Astrocyte (in vitro differentiated cells and primary cell): Measurements from ENCODE around the gene PLCB4. TPM values are rescaled to one million over a fixed set of nuclear protein-coding genes. Genes with fewer than 3 reads are reported as not detected.
A peak's percentile ranks its signal among the peaks of the same experiment; 100 is the strongest.

Experiments
- DNase-seq: peaks from one replicate; pipeline ENCODE4 v3.0.0-alpha.2; 2010; ENCODE audit warnings: low read depth
- FAIRE-seq: peaks from 2 replicates; lab custom pipeline; 2011; peaks lifted over from hg19 to GRCh38; lab: Jason Lieb, UNC
- H2AFZ ChIP-seq: 2 replicates; pipeline ENCODE4 v1.6.0; 2012; ENCODE audit warnings: low read depth, low read length, inconsistent platforms
- H3K27ac ChIP-seq: 2 replicates; pipeline ENCODE4 v1.5.1; 2011; ENCODE audit warnings: low read depth, low read length, inconsistent platforms
- H3K27me3 ChIP-seq: 2 replicates; pipeline ENCODE4 v1.6.0; 2011; ENCODE audit warnings: low read length, inconsistent platforms; ENCODE audit not compliant: insufficient read depth
- H3K36me3 ChIP-seq: 2 replicates; pipeline ENCODE4 v1.5.1; 2011; ENCODE audit warnings: low read length, inconsistent platforms; ENCODE audit not compliant: insufficient read depth
- H3K4me1 ChIP-seq: 2 replicates; pipeline ENCODE4 v1.5.1; 2011; ENCODE audit warnings: low read length, inconsistent platforms; ENCODE audit not compliant: insufficient read depth
- H3K4me2 ChIP-seq: 2 replicates; pipeline ENCODE4 v1.6.0; 2012; ENCODE audit warnings: low read length, inconsistent platforms
- H3K4me3 ChIP-seq: 2 replicates; pipeline ENCODE4 v1.5.1; 2011; ENCODE audit warnings: low read depth, mild to moderate bottlenecking, low read length, inconsistent platforms; ENCODE audit not compliant: insufficient read depth
- H3K79me2 ChIP-seq: 2 replicates; pipeline ENCODE4 v1.6.0; 2012; ENCODE audit warnings: mild to moderate bottlenecking, low read length, inconsistent platforms; ENCODE audit not compliant: insufficient read depth
- H3K9ac ChIP-seq: 2 replicates; pipeline ENCODE4 v1.6.0; 2012; ENCODE audit warnings: mild to moderate bottlenecking, low read length, inconsistent platforms
- H3K9me3 ChIP-seq: 2 replicates; pipeline ENCODE4 v1.5.1; 2012; ENCODE audit warnings: low read depth, mild to moderate bottlenecking, low read length, inconsistent platforms; ENCODE audit not compliant: insufficient read depth
- H4K20me1 ChIP-seq: 2 replicates; pipeline ENCODE4 v1.6.0; 2012; ENCODE audit warnings: low read length, inconsistent platforms; ENCODE audit not compliant: insufficient read depth
- H3K27ac Mint-ChIP-seq: one replicate; pipeline ENCODE4 v1.8.0; 2021; ENCODE audit warnings: mild to moderate bottlenecking, mixed read lengths; ENCODE audit not compliant: unreplicated experiment
- H3K27me3 Mint-ChIP-seq: one replicate; pipeline ENCODE4 v1.8.0; 2021; ENCODE audit warnings: low read depth, mixed read lengths; ENCODE audit not compliant: unreplicated experiment
- H3K36me3 Mint-ChIP-seq: one replicate; pipeline ENCODE4 v1.8.0; 2021; ENCODE audit warnings: low read depth, mixed read lengths; ENCODE audit not compliant: unreplicated experiment
- H3K4me1 Mint-ChIP-seq: one replicate; pipeline ENCODE4 v1.8.0; 2021; ENCODE audit warnings: low read depth, mixed read lengths; ENCODE audit not compliant: unreplicated experiment
- H3K4me3 Mint-ChIP-seq: one replicate; pipeline ENCODE4 v1.8.0; 2021; ENCODE audit warnings: mild to moderate bottlenecking, moderate library complexity, mixed read lengths; ENCODE audit not compliant: unreplicated experiment
- H3K9me3 Mint-ChIP-seq: one replicate; pipeline ENCODE4 v1.8.0; 2021; ENCODE audit warnings: mild to moderate bottlenecking, mixed read lengths; ENCODE audit not compliant: unreplicated experiment
- EZH2 ChIP-seq: IDR thresholded peaks from 2 replicates; pipeline ENCODE4 v1.6.1; 2012; ENCODE audit warnings: mild to moderate bottlenecking, low read length, inconsistent platforms; ENCODE audit not compliant: insufficient read depth
- total RNA-seq: library from RNA; stranded (reverse); gene quantifications from 2 replicates; pipeline ENCODE4 v1.2.1, GENCODE V29; 2021
- TF ChIP-seq, protein P1 (sequence below): IDR thresholded peaks from 2 replicates; pipeline ENCODE4 v1.5.1; 2011; ENCODE audit warnings: low read depth, mild to moderate bottlenecking, inconsistent platforms, low read length, moderate library complexity; ENCODE audit not compliant: insufficient read depth

PLCB4 gene
- total RNA-seq, 1 donor from 2014 or later = 58.2 TPM

DNA sequence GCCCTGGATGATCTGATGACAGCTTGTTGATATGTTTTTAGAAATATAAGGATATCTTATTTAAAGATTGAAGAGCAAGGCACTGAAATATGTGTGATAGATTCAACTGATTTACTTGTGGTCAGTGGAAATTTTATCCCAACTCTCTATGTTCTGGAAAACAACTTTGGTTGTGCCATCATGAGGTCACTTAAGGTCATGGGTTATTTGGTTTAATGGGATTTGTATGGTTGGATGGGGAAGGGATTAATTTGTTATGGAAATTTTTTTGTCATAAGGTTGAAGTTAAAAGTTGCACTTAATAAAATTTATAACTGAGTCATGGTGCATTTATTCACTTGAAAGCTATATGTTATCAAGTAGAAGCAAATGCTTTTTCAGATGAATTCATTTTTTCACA, 231.2 kb downstream of the PLCB4 start:
- H3K36me3 ChIP-seq = no peaks in the 10 kb centered on the region
- H3K4me2 ChIP-seq = no peak overlapping the region
- no peak overlapping the region for H3K4me3 ChIP-seq
- H2AFZ ChIP-seq = no peak overlapping the region
- peaks cover 20% of the 10 kb centered on the region for H3K4me1 Mint-ChIP-seq
- no peaks in the 10 kb centered on the region for H3K27me3 ChIP-seq
- H3K36me3 Mint-ChIP-seq = peaks cover 2% of the 10 kb centered on the region
- no peak for FAIRE-seq
- no peak overlapping the region for H3K4me3 Mint-ChIP-seq
- H3K4me1 ChIP-seq = peaks cover 9% of the 10 kb centered on the region
- no peaks in the 10 kb centered on the region for H3K9me3 ChIP-seq
- no peaks in the 10 kb centered on the region for H4K20me1 ChIP-seq
- H3K9ac ChIP-seq = no peak overlapping the region
- no peaks in the 10 kb centered on the region for H3K27me3 Mint-ChIP-seq
- no peak for DNase-seq
- H3K27ac Mint-ChIP-seq = no peak overlapping the region
- no peaks in the 10 kb centered on the region for H3K79me2 ChIP-seq
- H3K27ac ChIP-seq = no peak overlapping the region
- no peaks in the 10 kb centered on the region for H3K9me3 Mint-ChIP-seq
- no peak for TF ChIP-seq EZH2
- TF ChIP-seq, protein P1, sequence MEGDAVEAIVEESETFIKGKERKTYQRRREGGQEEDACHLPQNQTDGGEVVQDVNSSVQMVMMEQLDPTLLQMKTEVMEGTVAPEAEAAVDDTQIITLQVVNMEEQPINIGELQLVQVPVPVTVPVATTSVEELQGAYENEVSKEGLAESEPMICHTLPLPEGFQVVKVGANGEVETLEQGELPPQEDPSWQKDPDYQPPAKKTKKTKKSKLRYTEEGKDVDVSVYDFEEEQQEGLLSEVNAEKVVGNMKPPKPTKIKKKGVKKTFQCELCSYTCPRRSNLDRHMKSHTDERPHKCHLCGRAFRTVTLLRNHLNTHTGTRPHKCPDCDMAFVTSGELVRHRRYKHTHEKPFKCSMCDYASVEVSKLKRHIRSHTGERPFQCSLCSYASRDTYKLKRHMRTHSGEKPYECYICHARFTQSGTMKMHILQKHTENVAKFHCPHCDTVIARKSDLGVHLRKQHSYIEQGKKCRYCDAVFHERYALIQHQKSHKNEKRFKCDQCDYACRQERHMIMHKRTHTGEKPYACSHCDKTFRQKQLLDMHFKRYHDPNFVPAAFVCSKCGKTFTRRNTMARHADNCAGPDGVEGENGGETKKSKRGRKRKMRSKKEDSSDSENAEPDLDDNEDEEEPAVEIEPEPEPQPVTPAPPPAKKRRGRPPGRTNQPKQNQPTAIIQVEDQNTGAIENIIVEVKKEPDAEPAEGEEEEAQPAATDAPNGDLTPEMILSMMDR = no peak

DNA sequence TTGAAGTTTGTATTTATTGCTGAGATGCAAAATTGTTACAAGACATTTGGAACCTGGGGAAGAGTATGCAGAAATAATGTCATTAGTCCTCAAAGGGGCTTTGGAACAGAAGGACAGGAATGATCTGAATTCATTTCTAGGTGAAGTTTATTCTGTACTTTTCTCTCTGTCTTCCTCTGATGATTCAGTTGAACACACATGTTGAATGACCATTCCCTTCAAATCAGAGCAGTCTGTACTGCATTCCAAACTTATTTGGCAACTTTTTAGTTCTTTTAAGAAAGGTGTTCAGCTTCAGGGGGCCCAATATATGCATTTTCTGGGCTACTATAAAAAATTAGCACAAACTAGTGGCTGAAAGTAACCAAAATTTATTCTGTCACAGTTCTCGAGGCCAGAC, 231.6 kb downstream of the PLCB4 start:
- Mint-ChIP-seq H3K4me1 (peaks cover 19% of the 10 kb centered on the region), H3K4me3 (no peak overlapping the region), H3K27ac (no peak overlapping the region), H3K36me3 (peaks cover 2% of the 10 kb centered on the region), H3K9me3 (no peaks in the 10 kb centered on the region), H3K27me3 (no peaks in the 10 kb centered on the region)
- Histone ChIP-seq H3K9ac (no peak overlapping the region), H3K4me1 (peaks cover 9% of the 10 kb centered on the region), H3K36me3 (no peaks in the 10 kb centered on the region), H3K79me2 (no peaks in the 10 kb centered on the region), H2AFZ (no peak overlapping the region), H3K4me3 (no peak overlapping the region), H4K20me1 (no peaks in the 10 kb centered on the region), H3K4me2 (no peak overlapping the region), H3K9me3 (no peaks in the 10 kb centered on the region), H3K27ac (no peak overlapping the region), H3K27me3 (no peaks in the 10 kb centered on the region)
- no peak for FAIRE-seq
- DNase-seq = no peak
- TF ChIP-seq EZH2 = no peak
- TF ChIP-seq, protein P1 = no peak

DNA sequence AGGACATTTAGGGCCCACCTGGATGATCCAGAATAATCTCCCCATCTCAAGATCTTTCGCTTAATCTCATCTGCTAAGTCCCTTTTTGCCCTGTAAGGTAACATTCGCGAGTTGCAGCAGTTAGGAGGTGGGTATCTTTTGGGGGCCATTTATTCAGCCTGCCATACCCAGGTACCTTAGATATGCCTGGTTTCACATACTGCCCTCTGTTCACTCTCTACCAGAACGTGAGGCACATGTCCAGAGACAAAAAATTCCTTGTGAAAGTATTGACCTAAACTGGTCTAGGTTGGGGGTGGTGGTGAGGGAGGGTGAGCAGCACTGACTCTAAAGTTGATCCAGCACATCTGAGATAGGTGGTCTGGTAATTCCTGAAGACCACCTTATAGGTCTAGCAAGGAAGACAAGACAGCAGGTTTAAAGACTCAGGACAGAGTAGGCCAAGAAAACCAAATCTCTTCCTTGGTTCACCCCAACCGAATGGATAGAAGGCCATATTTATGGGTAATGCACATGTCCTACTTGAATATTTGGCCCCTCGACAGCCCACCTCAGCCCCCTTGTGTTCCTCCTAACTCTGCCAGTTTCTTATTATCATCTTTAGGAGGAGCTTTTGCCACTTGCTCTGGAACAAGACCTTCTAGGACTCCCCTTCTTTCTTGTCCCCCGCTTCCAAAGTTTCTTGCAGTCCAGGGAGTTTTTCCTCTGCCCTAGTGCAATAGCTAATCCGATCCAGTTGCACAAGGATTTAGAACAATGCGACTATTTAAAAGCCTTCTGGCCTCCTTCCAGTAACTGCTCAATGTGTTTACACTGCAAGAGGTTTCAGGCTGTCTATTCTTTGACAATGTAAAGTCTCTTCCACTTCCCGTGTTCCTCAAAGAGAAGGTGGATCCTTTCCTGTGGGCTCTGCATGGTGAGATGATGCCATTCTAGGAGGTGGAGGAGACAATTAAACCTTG, 232.5 kb downstream of the PLCB4 start:
- Mint-ChIP-seq H3K36me3 (peaks cover 2% of the 10 kb centered on the region), H3K4me3 (no peak overlapping the region), H3K27ac (no peak overlapping the region), H3K4me1 (peaks cover 20% of the 10 kb centered on the region), H3K27me3 (no peaks in the 10 kb centered on the region), H3K9me3 (no peaks in the 10 kb centered on the region)
- H3K9me3 ChIP-seq = no peaks in the 10 kb centered on the region
- H3K4me2 ChIP-seq = no peak overlapping the region
- H2AFZ ChIP-seq = peak overlapping the region; percentile 5
- no peaks in the 10 kb centered on the region for H3K27me3 ChIP-seq
- no peak overlapping the region for H3K27ac ChIP-seq
- H3K4me1 ChIP-seq = peaks cover 9% of the 10 kb centered on the region
- no peaks in the 10 kb centered on the region for H3K79me2 ChIP-seq
- H4K20me1 ChIP-seq = no peaks in the 10 kb centered on the region
- DNase-seq (peak; percentile 71), FAIRE-seq (no peak)
- no peak for TF ChIP-seq EZH2
- TF ChIP-seq, protein P1 = no peak
- H3K9ac ChIP-seq = no peak overlapping the region
- no peaks in the 10 kb centered on the region for H3K36me3 ChIP-seq
- H3K4me3 ChIP-seq = no peak overlapping the region
